Testis (tissue), 2 donors: Measurements from ENCODE around the gene SLC41A1.

ENCODE experiments used
- CTCF ChIP-seq, 3 experiments: fragments of 450-650 bp in 2 of 3; fragments of 200-600 bp in 1 of 3; sonication (generic) in 1 of 3; IDR thresholded peaks; one replicate each; pipeline ENCODE4 v1.5.1; 2016 to 2019; ENCODE audit warnings: antibody characterized with exemption in 3 of 3, mild to moderate bottlenecking in 2 of 3, moderate library complexity in 1 of 3
- POLR2A ChIP-seq: fragments of 450-650 bp; IDR thresholded peaks from one replicate; pipeline ENCODE4 v1.6.1; 2017; ENCODE audit warnings: antibody characterized with exemption, mild to moderate bottlenecking, moderate library complexity

DNA sequence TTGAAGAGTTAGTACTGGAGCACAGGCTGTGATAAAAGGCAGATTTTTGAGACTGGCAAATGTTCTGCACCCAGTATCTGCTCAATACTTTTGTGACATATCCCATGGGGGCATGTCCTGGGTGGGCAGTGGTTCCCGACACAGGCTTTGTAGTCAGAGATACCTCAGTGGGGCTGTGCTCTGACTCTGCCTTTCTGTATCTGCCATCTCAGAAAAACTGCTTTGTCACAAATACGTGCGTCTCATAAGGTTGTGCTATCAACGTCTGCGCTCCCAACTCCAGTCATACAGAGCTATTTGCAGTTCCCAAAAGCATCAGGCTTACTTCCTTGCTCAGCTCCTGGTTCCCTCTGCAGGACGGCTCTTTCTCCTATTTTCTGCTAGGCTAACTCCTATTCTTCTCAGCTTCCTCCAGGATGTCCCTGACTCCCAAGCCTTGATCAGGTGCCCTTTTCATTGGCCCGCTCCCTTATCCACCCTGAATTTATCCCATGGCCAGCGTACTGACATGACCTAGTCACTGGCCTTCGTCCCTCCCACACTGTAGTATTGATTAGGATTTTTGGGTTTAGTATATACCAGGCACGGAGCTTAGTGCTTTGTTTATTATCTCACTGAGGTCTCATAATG, 25.6 kb downstream of the SLC41A1 start:
- no peak for TF ChIP-seq CTCF (IDR thresholded peaks at IDR 0.05)
- TF ChIP-seq POLR2A, result no peak
